ENCODE data around the gene ANKRD27.

Gene ANKRD27

GRCh38 chr19:32558607-32559228 lies 116.3 kb downstream of the ANKRD27 start:
- no peak for DNase-seq (ENCODE audit: low spot score)

GRCh38 chr19:32555786-32556185 lies 119.2 kb downstream of the ANKRD27 start:
- DNase-seq (ENCODE audit: low spot score) (no peak), FAIRE-seq (no peak)

More at GRCh38 chr19:32558607-32559228, 116.3 kb downstream of the ANKRD27 start:
- FAIRE-seq: no peak

- FAIRE-seq (no peak), DNase-seq (ENCODE audit: low spot score) (no peak)
Observed at GRCh38 chr19:32550666-32551065, 124.3 kb downstream of the ANKRD27 start.

Measured in urothelium cell line (cell line).